ENCODE measurements around the gene PLEK. TPM values are rescaled to one million over a fixed set of nuclear protein-coding genes. Genes with fewer than 3 reads are reported as not detected.

The PLEK gene
- 1 to 10 TPM; 3.1 to 4.4 TPM for total RNA-seq

GRCh38 chr2:68365087-68365486 is at the start of gene PLEK:
Gene PLEK, plus strand, starts transcription at chr2:68365282. Its CDS starts 70 bp downstream, at chr2:68365352.
- DNase-seq (ENCODE audit: low spot score), result peak; percentile 69
- Histone ChIP-seq H3K4me1 (peaks cover 0 to 6% of the 10 kb centered on the region in 2 donors), H3K36me3 (no peaks in the 10 kb centered on the region), H3K27ac (peak within 1 kb of the TSS in 1 of 2 donors; percentile 10), H3K4me3 (peak within 1 kb of the TSS in 1 of 2 donors; percentile 24), H3K27me3 (no peaks in the 10 kb centered on the region), H3K9me3 (no peaks in the 10 kb centered on the region)
- no peak for TF ChIP-seq CTCF (IDR thresholded peaks at IDR 0.05)

DNA sequence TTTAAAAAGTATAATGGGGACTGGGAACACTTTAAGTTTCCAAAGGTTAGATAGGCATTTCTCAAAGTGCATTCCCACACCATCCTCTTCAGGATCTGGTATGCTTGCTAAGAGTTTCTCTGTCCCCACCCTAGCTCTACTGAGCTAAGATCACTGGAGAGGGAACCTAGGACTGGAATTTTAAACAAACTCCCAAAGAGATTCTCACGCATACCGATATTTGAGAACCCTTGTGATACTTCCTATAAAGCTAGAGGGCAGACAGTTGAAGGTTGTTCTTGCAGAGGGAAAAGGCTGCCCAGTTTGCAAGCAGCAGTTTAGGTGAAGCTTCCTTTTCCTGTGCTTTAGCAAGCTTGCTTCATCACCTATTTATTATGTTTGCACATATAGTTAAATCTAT is 49.0 kb upstream of the PLEK start:
- Histone ChIP-seq H3K4me3 (no peak overlapping the region), H3K4me1 (peaks cover 0 to 18% of the 10 kb centered on the region in 2 donors), H3K27me3 (no peaks in the 10 kb centered on the region), H3K36me3 (peaks cover 16% of the 10 kb centered on the region), H3K9me3 (peaks cover 0 to 6% of the 10 kb centered on the region in 2 donors), H3K27ac (no peak overlapping the region)
- no peak for TF ChIP-seq CTCF (IDR thresholded peaks at IDR 0.05)
- no peak for DNase-seq (ENCODE audit: low spot score)

GRCh38 chr2:68317971-68318913 is 46.8 kb upstream of the PLEK start:
- Histone ChIP-seq H3K9me3 (peaks cover 0 to 6% of the 10 kb centered on the region in 2 donors), H3K27me3 (no peaks in the 10 kb centered on the region), H3K27ac (peak overlapping the region; percentile 89 to 91), H3K4me3 (peak overlapping the region; percentile 62 to 78), H3K36me3 (peaks cover 16% of the 10 kb centered on the region), H3K4me1 (peaks cover 0 to 18% of the 10 kb centered on the region in 2 donors)
- TF ChIP-seq CTCF (IDR thresholded peaks at IDR 0.05), result no peak
- DNase-seq (ENCODE audit: low spot score), result no peak

- peaks cover 16% of the 10 kb centered on the region for H3K36me3 ChIP-seq
- H3K4me3 ChIP-seq, result peak overlapping the region; percentile 62 to 78
- no peak for DNase-seq (ENCODE audit: low spot score)
- peaks cover 0 to 6% of the 10 kb centered on the region in 2 donors for H3K9me3 ChIP-seq
- no peaks in the 10 kb centered on the region for H3K27me3 ChIP-seq
- no peak for TF ChIP-seq CTCF (IDR thresholded peaks at IDR 0.05)
- H3K4me1 ChIP-seq, result peaks cover 0 to 18% of the 10 kb centered on the region in 2 donors
- H3K27ac ChIP-seq, result peak overlapping the region; percentile 89 to 91
These were observed 46.1 kb upstream of the PLEK start for GRCh38 chr2:68318914-68319397.

GRCh38 chr2:68319398-68320117 is 45.5 kb upstream of the PLEK start, which contains the start of gene CNRIP1:
Gene CNRIP1, minus strand, starts transcription at chr2:68319949. Its CDS starts 549 bp downstream, at chr2:68319400.
- Histone ChIP-seq H3K36me3 (peaks cover 16% of the 10 kb centered on the region), H3K9me3 (peaks cover 0 to 1% of the 10 kb centered on the region in 2 donors), H3K4me3 (peak within 1 kb of the TSS; percentile 62 to 78), H3K4me1 (peaks cover 0 to 18% of the 10 kb centered on the region in 2 donors), H3K27me3 (no peaks in the 10 kb centered on the region), H3K27ac (peak within 1 kb of the TSS; percentile 89 to 91)
- peak in 1 of 2 donors; percentile 23 for TF ChIP-seq CTCF (IDR thresholded peaks at IDR 0.05)
- peak; percentile 75 for DNase-seq (ENCODE audit: low spot score)
